NCI-H748 (cell line): ENCODE measurements around the gene NFIB.

Experiments used
- DNase-seq: peaks from one replicate; lab custom pipeline; 2025; ENCODE audit not compliant: unreplicated experiment; lab: John Stamatoyannopoulos, UW

NFIB gene

GRCh38 chr9:14313951-14314423 is at the start of gene NFIB:
TSS of gene NFIB (minus strand) at chr9:14314141. CDS start at chr9:14313511, 630 bp downstream.
- DNase-seq: peak; percentile 89

- DNase-seq: no peak
Measured at GRCh38 chr9:14362175-14362574, 48.2 kb upstream of the NFIB start.

DNA sequence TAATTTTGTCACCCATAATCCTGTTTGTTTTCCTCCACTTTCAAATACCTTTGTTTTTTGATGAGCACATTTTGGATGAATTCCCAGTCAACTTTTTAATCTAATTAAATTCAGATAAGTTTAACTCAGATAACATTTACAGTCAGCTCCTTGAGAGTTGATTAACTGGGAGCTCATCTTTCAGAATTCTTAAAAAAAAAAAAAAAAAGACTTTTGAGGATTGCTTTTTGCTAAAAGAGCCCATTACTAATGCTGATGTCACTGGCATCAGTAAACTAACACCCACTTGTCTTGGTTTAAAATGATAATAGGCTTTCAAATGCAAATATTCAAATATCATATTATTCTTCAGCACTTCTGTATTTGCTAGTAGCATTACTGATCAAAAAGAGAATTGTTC is 47.1 kb upstream of the NFIB start:
- no peak for DNase-seq

- no peak for DNase-seq
Measured at GRCh38 chr9:14358523-14358922, 44.6 kb upstream of the NFIB start.

- no peak for DNase-seq
Measured at GRCh38 chr9:14356351-14357265, 42.7 kb upstream of the NFIB start.

DNA sequence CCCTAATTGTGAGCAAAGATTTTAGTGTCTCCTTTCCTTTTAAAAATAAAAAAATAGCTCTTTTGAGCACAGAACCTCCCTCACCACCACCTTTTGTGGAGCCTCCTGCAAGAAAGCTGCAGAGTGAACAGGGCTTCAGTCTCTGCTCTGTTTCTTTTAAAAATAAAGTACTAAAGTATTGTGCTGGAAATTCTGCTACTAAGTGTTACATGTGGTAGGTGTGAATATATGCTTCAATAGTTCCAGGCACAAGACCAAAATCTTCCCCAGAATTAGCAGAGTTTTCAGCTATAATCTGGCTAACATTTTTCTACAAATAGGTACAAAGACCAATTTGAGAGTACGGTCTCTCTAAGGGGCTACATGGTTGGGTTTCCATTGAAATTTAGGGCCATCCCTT is 40.3 kb upstream of the NFIB start:
- DNase-seq: no peak

GRCh38 chr9:14353222-14354056 is 39.5 kb upstream of the NFIB start:
- DNase-seq: peak; percentile 92

DNA sequence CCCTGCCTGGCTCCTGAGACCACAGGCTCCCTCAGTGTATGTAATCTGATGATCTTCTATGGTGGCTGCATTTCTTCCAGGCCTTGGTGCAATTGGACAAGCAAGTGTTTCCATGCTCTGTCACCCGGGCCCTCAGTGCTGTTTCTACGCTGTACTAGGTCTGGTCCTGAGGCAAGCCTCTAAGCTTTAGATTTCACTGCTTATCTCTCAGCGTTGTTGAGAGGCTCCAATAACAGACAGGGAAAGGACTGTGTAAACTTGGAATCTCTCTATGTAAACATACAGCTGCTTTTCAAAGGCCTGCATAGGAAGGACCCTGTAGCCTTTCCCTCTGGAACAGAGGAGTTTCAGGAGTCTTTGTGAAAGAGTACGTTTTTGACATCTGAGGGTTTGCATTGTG is 38.6 kb upstream of the NFIB start:
- DNase-seq: peak; percentile 89

DNA sequence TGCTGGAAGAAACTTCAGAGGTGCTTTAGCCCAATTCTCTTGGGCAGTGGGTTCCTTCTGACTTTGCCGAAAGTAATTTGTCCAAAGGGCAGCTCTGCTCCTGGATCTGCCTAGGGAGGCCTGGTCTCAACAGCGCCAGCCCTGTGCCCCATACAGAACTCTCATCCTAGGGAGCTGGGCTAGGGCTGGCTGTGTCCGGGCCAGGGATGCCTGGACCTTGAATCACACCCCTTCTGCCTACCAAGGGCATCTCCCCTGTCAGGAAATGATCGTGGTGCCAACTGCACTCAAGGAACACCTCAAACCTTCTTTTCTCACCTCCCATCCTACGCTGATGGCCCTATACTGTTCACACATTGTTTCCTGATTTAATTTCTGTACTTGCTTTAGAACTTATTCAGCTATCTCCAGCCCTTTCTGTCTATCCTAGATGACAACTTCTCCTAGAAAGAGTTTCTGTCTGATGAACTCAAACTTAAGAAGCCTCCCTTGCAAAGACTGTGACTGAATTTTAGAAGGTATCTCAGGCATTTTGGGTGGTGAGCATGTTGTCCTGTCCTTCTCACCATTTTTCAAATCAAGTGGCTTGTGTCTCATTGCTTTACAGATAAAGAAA is 37.4 kb upstream of the NFIB start:
- DNase-seq: no peak

DNA sequence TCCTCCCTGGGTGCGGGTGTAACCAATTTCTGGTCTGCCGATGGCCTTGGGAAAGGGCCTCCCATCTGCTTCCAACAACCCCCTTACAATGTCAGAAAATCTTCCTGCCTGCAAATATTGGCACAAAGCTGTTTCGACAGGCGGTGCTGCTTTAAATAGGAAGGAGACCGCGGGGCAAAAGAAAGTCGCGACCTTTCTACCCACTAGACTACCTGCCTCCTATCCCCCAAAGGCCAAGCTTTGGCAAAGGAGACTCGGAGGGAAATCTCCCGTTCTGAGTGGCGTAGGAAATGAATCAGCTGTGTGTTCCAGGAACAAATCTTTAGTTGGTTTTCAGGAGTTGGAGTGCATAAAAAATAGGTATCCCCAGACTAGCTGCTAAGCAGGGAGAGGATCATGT is 36.8 kb upstream of the NFIB start:
- DNase-seq: no peak

DNA sequence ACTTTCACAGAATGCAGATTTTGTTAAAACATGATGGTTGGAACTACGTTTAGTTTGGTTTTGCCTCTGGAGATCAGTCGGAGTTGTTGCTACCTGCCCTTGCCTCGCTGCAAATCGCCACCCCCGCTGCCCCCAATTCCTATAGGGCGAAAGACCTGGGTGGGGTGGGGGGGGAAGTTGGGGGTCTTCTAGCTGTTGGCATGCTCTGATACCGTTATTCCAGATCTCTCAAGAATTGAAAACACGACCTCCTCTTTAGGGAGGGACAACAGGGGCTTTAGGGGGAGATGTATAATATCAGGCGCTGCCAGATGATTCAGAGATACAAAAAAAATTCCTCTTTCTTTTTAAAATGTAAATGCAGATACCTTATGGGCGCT is 36.4 kb upstream of the NFIB start:
- no peak for DNase-seq

DNA sequence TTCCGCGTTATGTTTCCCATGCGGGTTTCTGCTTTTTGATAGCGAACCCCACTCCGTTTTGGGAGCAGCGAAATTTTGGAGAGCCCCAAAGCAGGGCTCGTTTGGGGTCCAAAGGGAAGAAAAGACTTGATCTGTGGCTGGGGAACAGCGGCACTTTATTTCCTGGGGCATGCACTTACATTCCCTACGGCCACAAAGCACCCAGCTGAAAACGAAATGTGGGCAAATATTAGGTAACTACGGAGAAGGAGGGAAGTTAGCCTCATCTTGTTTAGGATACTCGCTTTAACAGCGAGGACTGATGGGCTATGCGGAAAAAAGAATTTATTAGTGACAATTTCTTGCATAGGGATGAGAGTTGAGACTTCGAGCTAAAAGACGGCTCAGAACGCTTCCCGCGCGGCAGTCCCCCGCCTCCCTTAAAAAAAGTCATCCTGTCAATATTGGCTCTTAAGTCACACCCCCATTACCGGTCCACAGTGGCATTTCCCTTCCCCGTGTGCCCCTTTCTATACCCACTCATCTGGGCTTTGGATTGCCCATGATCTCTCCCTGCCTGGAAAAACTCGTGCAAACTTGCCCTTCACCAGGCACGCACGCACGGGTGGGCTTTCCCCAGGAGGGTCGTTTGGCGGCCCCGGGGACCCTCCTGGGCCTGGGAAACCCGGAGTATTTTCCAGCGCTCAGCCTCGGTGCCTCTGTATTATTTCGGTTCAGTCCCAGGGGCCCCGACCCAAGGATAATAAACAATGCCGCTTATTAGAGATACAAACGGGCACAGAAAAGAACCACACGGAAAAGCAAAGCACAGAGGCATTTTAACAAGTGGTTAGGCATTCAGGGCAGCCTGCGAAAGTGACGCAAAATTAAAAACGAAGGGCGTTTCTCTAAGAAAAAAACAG is 35.8 kb upstream of the NFIB start:
- no peak for DNase-seq

GRCh38 chr9:14349146-14349446 is 35.2 kb upstream of the NFIB start:
- no peak for DNase-seq

- DNase-seq: no peak
Measured at GRCh38 chr9:14348373-14349145, 34.6 kb upstream of the NFIB start.

- no peak for DNase-seq
Measured at GRCh38 chr9:14348123-14348372, 34.1 kb upstream of the NFIB start.

DNA sequence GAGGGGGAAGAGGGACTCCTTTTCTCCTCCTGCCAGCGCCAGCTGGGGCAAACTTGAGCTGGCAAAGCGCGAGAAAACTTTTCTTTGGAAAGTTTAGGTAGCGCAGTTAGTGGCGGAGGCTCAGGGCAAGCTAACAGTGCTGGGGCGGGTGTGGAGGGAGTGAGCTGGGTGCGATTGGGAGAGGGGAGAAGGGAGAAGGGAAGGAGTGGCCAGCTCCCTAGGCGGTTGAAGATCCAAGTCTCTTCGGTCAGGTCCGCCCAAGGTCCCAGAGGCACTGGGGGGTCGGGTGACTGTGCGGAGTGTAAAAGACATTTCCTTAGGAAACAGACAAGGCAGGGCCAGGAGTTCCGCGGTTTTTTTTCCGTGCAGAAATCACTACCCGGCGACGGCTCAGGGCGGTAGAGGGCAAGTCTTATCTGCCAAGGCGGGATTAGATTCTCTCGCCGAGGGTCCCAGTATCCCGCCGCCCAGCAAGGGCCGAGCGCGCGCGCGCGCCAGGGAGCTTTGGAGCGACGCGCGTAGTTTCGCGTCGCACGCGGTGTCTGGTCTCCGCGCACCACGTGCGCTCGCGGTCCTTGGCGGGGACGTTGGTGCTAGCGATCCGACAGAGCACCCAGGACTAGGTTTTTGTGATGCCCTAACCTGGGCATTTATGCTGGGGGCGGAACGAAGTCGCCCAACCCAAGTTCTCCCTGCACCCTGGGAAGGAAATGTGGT is 33.6 kb upstream of the NFIB start:
- no peak for DNase-seq

DNA sequence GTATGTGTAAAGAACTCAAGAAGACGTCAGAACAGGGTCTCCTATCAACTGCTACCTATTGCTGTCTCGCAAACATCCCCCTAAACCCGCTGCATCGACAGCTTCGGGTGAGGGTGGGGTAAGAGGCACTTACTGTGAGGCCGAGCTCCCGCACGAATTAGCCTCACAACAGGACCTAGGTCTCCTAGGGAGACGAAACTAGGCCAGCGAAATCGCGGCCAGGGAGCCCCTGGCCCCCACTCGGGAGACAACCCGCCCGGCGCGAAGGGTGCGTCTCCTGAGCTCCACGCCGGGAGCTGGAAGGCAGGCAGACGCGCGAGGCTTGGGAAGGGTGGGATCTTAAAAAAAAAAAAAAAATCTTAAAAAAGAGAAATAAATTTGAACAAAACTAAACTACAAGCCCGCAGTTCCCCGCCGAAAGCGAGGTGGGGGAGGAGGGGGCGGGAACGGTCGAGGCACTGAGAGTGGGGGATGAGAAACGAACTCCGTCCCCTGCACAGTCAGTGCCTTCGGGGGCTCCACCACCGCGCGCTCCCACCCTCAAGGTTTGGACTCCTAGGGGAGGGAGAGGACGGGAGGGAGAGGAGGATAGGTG is 33.0 kb upstream of the NFIB start:
- DNase-seq: no peak

- DNase-seq: no peak
Measured at GRCh38 chr9:14346231-14346791, 32.4 kb upstream of the NFIB start.
